KMS-11 (cell line): ENCODE data around the gene BEST3.

Experiments used
- H2AFZ ChIP-seq: fragments of 200-600 bp; sonication (generic); 2 replicates; pipeline ENCODE4 v1.6.1; 2016; ENCODE audit warnings: antibody characterized with exemption, mixed run types, low read depth
- H3K27ac ChIP-seq: fragments of 200-600 bp; sonication (generic); 2 replicates; pipeline ENCODE4 v1.6.1; 2016; ENCODE audit warnings: mild to moderate bottlenecking, mixed run types
- H3K27me3 ChIP-seq: fragments of 200-600 bp; sonication (generic); 2 replicates; pipeline ENCODE4 v1.6.1; 2017; ENCODE audit warnings: mild to moderate bottlenecking, low read depth, mixed run types, moderate library complexity; ENCODE audit not compliant: insufficient read depth
- H3K36me3 ChIP-seq: fragments of 200-600 bp; sonication (generic); 2 replicates; pipeline ENCODE4 v1.6.1; 2017; ENCODE audit warnings: mild to moderate bottlenecking, mixed run types; ENCODE audit not compliant: insufficient read depth
- H3K4me1 ChIP-seq: fragments of 200-600 bp; sonication (generic); 2 replicates; pipeline ENCODE4 v1.6.1; 2016; ENCODE audit warnings: mild to moderate bottlenecking, low read depth, mixed run types; ENCODE audit not compliant: poor library complexity, severe bottlenecking
- H3K4me2 ChIP-seq: fragments of 200-600 bp; sonication (generic); 2 replicates; pipeline ENCODE4 v1.7.0; 2016; ENCODE audit warnings: mild to moderate bottlenecking, mixed run types
- H3K4me3 ChIP-seq: fragments of 200-600 bp; sonication (generic); IDR thresholded peaks from 2 replicates; pipeline ENCODE4 v1.6.1; 2017; ENCODE audit warnings: low read depth, low read length, mixed read lengths; ENCODE audit not compliant: insufficient read depth
- H3K79me2 ChIP-seq: fragments of 200-600 bp; sonication (generic); 2 replicates; pipeline ENCODE4 v1.6.1; 2016; ENCODE audit warnings: low read depth, mixed run types; ENCODE audit not compliant: insufficient read depth
- H3K9ac ChIP-seq: fragments of 200-600 bp; sonication (generic); 2 replicates; pipeline ENCODE4 v1.6.1; 2016; ENCODE audit warnings: mild to moderate bottlenecking, mixed run types
- H4K20me1 ChIP-seq: fragments of 200-600 bp; sonication (generic); 2 replicates; pipeline ENCODE4 v1.6.1; 2016; ENCODE audit warnings: mild to moderate bottlenecking, mixed run types; ENCODE audit not compliant: insufficient read depth
- CTCF ChIP-seq: fragments of 200-600 bp; sonication (generic); conservative IDR thresholded peaks from 2 replicates; pipeline ENCODE4 v1.6.1; 2017; ENCODE audit warnings: low read depth, mild to moderate bottlenecking, antibody characterized with exemption, low read length, moderate library complexity, mixed read lengths

The BEST3 gene

GRCh38 chr12:69720750-69721149, 21.6 kb upstream of the BEST3 start:
- no peak for TF ChIP-seq CTCF
- H4K20me1 ChIP-seq: no peaks in the 10 kb centered on the region
- no peak overlapping the region for H3K27ac ChIP-seq
- no peaks in the 10 kb centered on the region for H3K4me1 ChIP-seq
- H3K79me2 ChIP-seq: no peaks in the 10 kb centered on the region
- no peaks in the 10 kb centered on the region for H3K27me3 ChIP-seq
- H2AFZ ChIP-seq: no peak overlapping the region
- no peaks in the 10 kb centered on the region for H3K36me3 ChIP-seq
- no peak overlapping the region for H3K4me3 ChIP-seq
- no peak overlapping the region for H3K4me2 ChIP-seq
- H3K9ac ChIP-seq: no peak overlapping the region

GRCh38 chr12:69719336-69720316, 20.5 kb upstream of the BEST3 start:
- H3K27me3 ChIP-seq: no peaks in the 10 kb centered on the region
- H3K4me3 ChIP-seq: no peak overlapping the region
- H3K9ac ChIP-seq: no peak overlapping the region
- H2AFZ ChIP-seq: no peak overlapping the region
- H3K27ac ChIP-seq: no peak overlapping the region
- no peak overlapping the region for H3K4me2 ChIP-seq
- no peaks in the 10 kb centered on the region for H4K20me1 ChIP-seq
- H3K36me3 ChIP-seq: no peaks in the 10 kb centered on the region
- H3K79me2 ChIP-seq: no peaks in the 10 kb centered on the region
- no peak for TF ChIP-seq CTCF
- H3K4me1 ChIP-seq: no peaks in the 10 kb centered on the region

GRCh38 chr12:69714542-69714941, 15.4 kb upstream of the BEST3 start:
- Histone ChIP-seq H4K20me1 (no peaks in the 10 kb centered on the region), H3K4me2 (no peak overlapping the region), H3K79me2 (no peaks in the 10 kb centered on the region), H2AFZ (no peak overlapping the region), H3K36me3 (no peaks in the 10 kb centered on the region), H3K9ac (no peak overlapping the region), H3K4me1 (no peaks in the 10 kb centered on the region), H3K27ac (no peak overlapping the region), H3K27me3 (no peaks in the 10 kb centered on the region), H3K4me3 (no peak overlapping the region)
- TF ChIP-seq CTCF: no peak

GRCh38 chr12:69712826-69713225, 13.7 kb upstream of the BEST3 start:
- Histone ChIP-seq H3K4me3 (no peak overlapping the region), H3K4me1 (no peaks in the 10 kb centered on the region), H3K9ac (no peak overlapping the region), H3K27ac (no peak overlapping the region), H3K79me2 (no peaks in the 10 kb centered on the region), H2AFZ (no peak overlapping the region), H3K36me3 (no peaks in the 10 kb centered on the region), H3K4me2 (no peak overlapping the region), H3K27me3 (no peaks in the 10 kb centered on the region), H4K20me1 (no peaks in the 10 kb centered on the region)
- TF ChIP-seq CTCF: no peak
